Astrocyte of the spinal cord (primary cell): ENCODE measurements around the gene CDH26.

Source experiments
- DNase-seq: peaks from one replicate; pipeline ENCODE4 v3.0.0; 2011; ENCODE audit warnings: low read depth, low spot score
- H3K4me3 ChIP-seq: 2 replicates; pipeline ENCODE4 v1.5.1; 2011; ENCODE audit warnings: low read depth, mild to moderate bottlenecking, low read length, moderate library complexity
- in situ Hi-C: cut with HindIII; loops from 2 replicates; pipeline ENCODE4 v1.10.0; 2017; ENCODE audit warnings: low sequenced_read_pairs
- TF ChIP-seq, protein P1 (sequence below): IDR thresholded peaks from 2 replicates; pipeline ENCODE4 v1.5.1; 2012; ENCODE audit warnings: low read depth, mild to moderate bottlenecking, low read length, inconsistent platforms

Gene CDH26

DNA sequence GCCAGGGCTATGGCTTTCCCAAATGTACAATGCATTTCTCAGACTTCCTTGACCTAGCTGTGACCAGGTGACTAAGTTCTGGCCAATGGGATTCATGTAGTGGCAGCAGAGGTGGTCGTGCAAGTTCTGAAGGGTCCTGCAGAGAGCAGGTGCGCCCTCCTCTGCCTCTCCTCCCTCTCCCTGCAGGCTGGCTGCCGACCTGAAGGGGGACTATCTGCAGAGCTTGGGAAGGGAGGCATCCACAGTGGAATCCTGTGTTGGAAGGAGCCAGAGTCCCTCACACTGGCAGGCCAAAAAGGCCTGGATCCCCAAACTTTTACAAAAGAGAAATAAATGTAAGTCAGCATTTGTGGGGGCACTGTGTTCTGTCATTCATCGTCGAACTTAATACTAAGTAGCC lies 66.6 kb downstream of the CDH26 start:
- no peak overlapping the region for H3K4me3 ChIP-seq
- in situ Hi-C loops, result no loop called here
- no peak for DNase-seq
- TF ChIP-seq, protein P1, sequence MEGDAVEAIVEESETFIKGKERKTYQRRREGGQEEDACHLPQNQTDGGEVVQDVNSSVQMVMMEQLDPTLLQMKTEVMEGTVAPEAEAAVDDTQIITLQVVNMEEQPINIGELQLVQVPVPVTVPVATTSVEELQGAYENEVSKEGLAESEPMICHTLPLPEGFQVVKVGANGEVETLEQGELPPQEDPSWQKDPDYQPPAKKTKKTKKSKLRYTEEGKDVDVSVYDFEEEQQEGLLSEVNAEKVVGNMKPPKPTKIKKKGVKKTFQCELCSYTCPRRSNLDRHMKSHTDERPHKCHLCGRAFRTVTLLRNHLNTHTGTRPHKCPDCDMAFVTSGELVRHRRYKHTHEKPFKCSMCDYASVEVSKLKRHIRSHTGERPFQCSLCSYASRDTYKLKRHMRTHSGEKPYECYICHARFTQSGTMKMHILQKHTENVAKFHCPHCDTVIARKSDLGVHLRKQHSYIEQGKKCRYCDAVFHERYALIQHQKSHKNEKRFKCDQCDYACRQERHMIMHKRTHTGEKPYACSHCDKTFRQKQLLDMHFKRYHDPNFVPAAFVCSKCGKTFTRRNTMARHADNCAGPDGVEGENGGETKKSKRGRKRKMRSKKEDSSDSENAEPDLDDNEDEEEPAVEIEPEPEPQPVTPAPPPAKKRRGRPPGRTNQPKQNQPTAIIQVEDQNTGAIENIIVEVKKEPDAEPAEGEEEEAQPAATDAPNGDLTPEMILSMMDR, result no peak

DNA sequence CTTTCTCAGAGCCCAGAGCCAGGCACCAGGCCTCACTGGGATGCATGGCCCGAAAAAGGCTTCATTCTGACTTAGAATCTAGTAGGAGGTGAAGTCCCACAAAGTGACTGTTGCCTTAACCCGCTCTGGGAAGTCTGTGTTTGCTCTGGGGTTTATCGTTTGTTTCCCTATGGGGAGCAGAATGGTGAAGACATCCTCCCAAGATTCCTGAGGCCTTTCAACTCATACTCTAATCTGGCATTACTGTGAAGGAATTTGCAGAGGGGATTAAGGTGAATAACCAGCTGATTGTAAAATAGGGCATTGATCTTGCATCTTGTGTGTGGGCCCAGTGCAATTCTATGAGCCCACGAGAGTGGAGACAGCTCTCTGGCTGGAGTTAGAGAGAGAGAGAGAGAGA lies 67.8 kb downstream of the CDH26 start:
- TF ChIP-seq, protein P1, result no peak
- H3K4me3 ChIP-seq, result no peak overlapping the region
- DNase-seq, result no peak
- in situ Hi-C loops, result no loop called here

GRCh38 chr20:60030471-60030870 lies 72.2 kb downstream of the CDH26 start:
- H3K4me3 ChIP-seq, result no peak overlapping the region
- in situ Hi-C loops, result no loop called here
- DNase-seq, result no peak
- TF ChIP-seq, protein P1, result no peak

DNA sequence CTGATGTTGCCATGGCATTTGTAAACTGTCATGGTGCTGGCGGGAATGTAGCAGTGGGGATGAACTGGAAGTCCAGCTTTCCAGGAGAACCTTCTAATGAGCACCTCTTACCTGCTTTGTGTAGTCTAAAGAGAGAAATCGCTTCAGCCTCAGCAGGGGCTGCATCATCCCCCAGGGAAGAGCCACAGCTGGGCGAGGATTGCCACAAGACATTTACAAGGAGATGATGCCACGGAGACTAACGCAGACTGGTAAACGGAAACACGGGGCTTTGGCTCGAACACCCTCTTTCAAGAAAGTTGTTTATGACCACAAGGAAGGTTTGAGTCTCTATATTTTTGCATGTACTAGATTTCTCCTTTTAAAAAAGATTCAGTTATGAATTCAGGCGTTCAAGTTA lies 72.9 kb downstream of the CDH26 start:
- no peak overlapping the region for H3K4me3 ChIP-seq
- in situ Hi-C loops, result no loop called here
- DNase-seq, result no peak
- TF ChIP-seq, protein P1, result no peak

- TF ChIP-seq, protein P1, result no peak
- H3K4me3 ChIP-seq, result no peak overlapping the region
- in situ Hi-C loops, result no loop called here
- DNase-seq, result no peak
These were observed 76.2 kb downstream of the CDH26 start for GRCh38 chr20:60034231-60035110.

DNA sequence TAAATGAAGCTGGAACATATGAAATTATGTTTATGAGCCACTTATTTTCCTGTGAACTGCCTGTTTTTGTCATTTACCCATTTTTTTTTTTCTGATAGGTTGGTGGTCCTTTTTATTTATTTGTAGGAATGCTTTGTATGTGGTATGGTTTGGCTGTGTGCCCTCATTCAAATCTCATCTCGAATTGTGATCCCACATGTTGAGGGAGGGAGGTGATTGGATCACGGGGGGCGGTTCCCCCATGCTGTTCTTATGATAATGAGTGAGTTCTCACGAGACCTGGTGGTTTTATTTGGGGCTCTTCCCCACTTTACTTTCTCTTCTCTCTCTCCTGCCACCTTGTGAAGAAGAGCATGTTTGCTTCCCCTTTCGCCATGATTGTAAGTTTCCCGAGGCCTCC lies 77.3 kb downstream of the CDH26 start:
- no peak for DNase-seq
- in situ Hi-C loops, result no loop called here
- H3K4me3 ChIP-seq, result no peak overlapping the region
- TF ChIP-seq, protein P1, result no peak
